Measurements from ENCODE around the gene GPC3.

Gene GPC3

DNA sequence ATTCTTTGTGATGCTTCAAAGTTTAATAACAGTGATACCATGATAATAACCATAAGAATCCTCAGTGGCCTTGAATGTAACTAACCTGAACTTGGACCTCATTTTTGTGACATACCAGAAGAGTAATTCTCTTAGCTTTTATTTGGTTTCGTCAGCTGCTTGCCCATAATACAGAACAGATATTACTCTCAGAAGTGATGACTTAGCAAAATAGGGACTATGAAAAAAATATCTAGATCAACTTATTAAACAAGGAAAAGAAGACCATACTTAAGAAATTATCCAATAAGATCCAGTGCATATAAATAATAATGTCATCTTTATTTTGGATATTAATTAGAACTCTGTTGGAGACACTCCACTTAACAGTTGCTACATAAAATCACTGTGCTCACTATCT lies 333.2 kb downstream of the GPC3 start:
- TF ChIP-seq FOXM1 (IDR thresholded peaks at IDR 0.05; ENCODE audit: borderline replicate concordance, low read depth) (no peak), CREB1 (IDR thresholded peaks at IDR 0.05; ENCODE audit: low read depth) (no peak), RAD21 (IDR thresholded peaks at IDR 0.05; ENCODE audit: low read depth) (no peak), EGR1 (IDR thresholded peaks at IDR 0.05) (no peak), TEAD4 (IDR thresholded peaks at IDR 0.05) (no peak), TAF1 (IDR thresholded peaks at IDR 0.05; ENCODE audit: low read depth) (no peak), NFIC (IDR thresholded peaks at IDR 0.05) (no peak), CEBPB (IDR thresholded peaks at IDR 0.05) (no peak), USF1 (IDR thresholded peaks at IDR 0.05) (no peak), TCF12 (IDR thresholded peaks at IDR 0.05; ENCODE audit: low read depth) (no peak), ZBTB7A (IDR thresholded peaks at IDR 0.05; ENCODE audit: low read depth) (no peak), EP300 (IDR thresholded peaks at IDR 0.05; ENCODE audit: borderline replicate concordance) (no peak), YY1 (IDR thresholded peaks at IDR 0.05; ENCODE audit: low read depth) (no peak)
- TF ChIP-seq, protein P1, sequence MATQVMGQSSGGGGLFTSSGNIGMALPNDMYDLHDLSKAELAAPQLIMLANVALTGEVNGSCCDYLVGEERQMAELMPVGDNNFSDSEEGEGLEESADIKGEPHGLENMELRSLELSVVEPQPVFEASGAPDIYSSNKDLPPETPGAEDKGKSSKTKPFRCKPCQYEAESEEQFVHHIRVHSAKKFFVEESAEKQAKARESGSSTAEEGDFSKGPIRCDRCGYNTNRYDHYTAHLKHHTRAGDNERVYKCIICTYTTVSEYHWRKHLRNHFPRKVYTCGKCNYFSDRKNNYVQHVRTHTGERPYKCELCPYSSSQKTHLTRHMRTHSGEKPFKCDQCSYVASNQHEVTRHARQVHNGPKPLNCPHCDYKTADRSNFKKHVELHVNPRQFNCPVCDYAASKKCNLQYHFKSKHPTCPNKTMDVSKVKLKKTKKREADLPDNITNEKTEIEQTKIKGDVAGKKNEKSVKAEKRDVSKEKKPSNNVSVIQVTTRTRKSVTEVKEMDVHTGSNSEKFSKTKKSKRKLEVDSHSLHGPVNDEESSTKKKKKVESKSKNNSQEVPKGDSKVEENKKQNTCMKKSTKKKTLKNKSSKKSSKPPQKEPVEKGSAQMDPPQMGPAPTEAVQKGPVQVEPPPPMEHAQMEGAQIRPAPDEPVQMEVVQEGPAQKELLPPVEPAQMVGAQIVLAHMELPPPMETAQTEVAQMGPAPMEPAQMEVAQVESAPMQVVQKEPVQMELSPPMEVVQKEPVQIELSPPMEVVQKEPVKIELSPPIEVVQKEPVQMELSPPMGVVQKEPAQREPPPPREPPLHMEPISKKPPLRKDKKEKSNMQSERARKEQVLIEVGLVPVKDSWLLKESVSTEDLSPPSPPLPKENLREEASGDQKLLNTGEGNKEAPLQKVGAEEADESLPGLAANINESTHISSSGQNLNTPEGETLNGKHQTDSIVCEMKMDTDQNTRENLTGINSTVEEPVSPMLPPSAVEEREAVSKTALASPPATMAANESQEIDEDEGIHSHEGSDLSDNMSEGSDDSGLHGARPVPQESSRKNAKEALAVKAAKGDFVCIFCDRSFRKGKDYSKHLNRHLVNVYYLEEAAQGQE (IDR thresholded peaks at IDR 0.05; ENCODE audit: low read depth), result no peak
- TF ChIP-seq, protein P2, sequence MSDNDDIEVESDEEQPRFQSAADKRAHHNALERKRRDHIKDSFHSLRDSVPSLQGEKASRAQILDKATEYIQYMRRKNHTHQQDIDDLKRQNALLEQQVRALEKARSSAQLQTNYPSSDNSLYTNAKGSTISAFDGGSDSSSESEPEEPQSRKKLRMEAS (IDR thresholded peaks at IDR 0.05), result no peak

GRCh38 chrX:133650239-133650638 lies 335.2 kb downstream of the GPC3 start:
- TF ChIP-seq, protein P1 (IDR thresholded peaks at IDR 0.05; ENCODE audit: low read depth), result no peak
- TF ChIP-seq CREB1 (IDR thresholded peaks at IDR 0.05; ENCODE audit: low read depth) (no peak), TAF1 (IDR thresholded peaks at IDR 0.05; ENCODE audit: low read depth) (no peak), ZBTB7A (IDR thresholded peaks at IDR 0.05; ENCODE audit: low read depth) (no peak), CEBPB (IDR thresholded peaks at IDR 0.05) (no peak), USF1 (IDR thresholded peaks at IDR 0.05) (no peak), TCF12 (IDR thresholded peaks at IDR 0.05; ENCODE audit: low read depth) (no peak), EP300 (IDR thresholded peaks at IDR 0.05; ENCODE audit: borderline replicate concordance) (no peak), EGR1 (IDR thresholded peaks at IDR 0.05) (no peak), TEAD4 (IDR thresholded peaks at IDR 0.05) (no peak), RAD21 (IDR thresholded peaks at IDR 0.05; ENCODE audit: low read depth) (no peak), FOXM1 (IDR thresholded peaks at IDR 0.05; ENCODE audit: borderline replicate concordance, low read depth) (no peak), YY1 (IDR thresholded peaks at IDR 0.05; ENCODE audit: low read depth) (no peak), NFIC (IDR thresholded peaks at IDR 0.05) (no peak)
- TF ChIP-seq, protein P2 (IDR thresholded peaks at IDR 0.05), result no peak

DNA sequence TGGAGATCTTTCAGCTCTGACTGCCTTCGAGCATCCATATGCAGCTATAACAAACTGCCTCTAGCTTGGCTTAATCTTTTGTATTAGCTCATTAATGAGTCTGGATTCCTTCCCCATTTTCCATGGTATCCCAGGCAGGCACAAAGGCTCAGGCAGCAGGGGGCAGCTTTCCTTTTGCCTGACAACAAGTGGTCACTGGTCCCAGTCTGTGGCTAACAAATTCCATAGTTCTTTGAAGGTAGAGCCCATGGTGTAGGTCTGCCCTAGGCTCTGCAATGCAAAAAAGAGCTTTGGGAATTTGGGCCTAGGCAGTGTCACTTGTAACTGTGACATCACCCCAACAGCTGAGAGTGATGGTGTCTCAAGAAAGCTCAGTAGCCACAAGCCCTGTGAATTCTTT lies 335.7 kb downstream of the GPC3 start:
- TF ChIP-seq RAD21 (IDR thresholded peaks at IDR 0.05; ENCODE audit: low read depth), result no peak
- TF ChIP-seq, protein P2 (IDR thresholded peaks at IDR 0.05), result no peak
- no peak for TF ChIP-seq CEBPB (IDR thresholded peaks at IDR 0.05)
- TF ChIP-seq TAF1 (IDR thresholded peaks at IDR 0.05; ENCODE audit: low read depth), result no peak
- TF ChIP-seq EP300 (IDR thresholded peaks at IDR 0.05; ENCODE audit: borderline replicate concordance), result no peak
- no peak for TF ChIP-seq ZBTB7A (IDR thresholded peaks at IDR 0.05; ENCODE audit: low read depth)
- no peak for TF ChIP-seq YY1 (IDR thresholded peaks at IDR 0.05; ENCODE audit: low read depth)
- no peak for TF ChIP-seq CREB1 (IDR thresholded peaks at IDR 0.05; ENCODE audit: low read depth)
- TF ChIP-seq TEAD4 (IDR thresholded peaks at IDR 0.05), result no peak
- TF ChIP-seq FOXM1 (IDR thresholded peaks at IDR 0.05; ENCODE audit: borderline replicate concordance, low read depth), result no peak
- no peak for TF ChIP-seq USF1 (IDR thresholded peaks at IDR 0.05)
- TF ChIP-seq, protein P1 (IDR thresholded peaks at IDR 0.05; ENCODE audit: low read depth), result no peak
- TF ChIP-seq EGR1 (IDR thresholded peaks at IDR 0.05), result no peak
- no peak for TF ChIP-seq TCF12 (IDR thresholded peaks at IDR 0.05; ENCODE audit: low read depth)
- TF ChIP-seq NFIC (IDR thresholded peaks at IDR 0.05), result no peak

Data from Ishikawa (cell line).